ENCODE data around the gene MARK2. TPM values are rescaled to one million over a fixed set of nuclear protein-coding genes. Genes with fewer than 3 reads are reported as not detected.

Gene MARK2
- total and polyA plus RNA-seq, 10 of the 15 experiments (the other 5 are each of a cell fraction or from before 2014, with no cell fraction given), result 0.19 to 29.5 (median 13.2) TPM

- no peaks in the 10 kb centered on the region for H3K79me2 ChIP-seq (ENCODE audit: control insufficient read depth, insufficient read depth, low read length)
- no peaks in the 10 kb centered on the region for H3K4me1 ChIP-seq (ENCODE audit: control insufficient read depth, insufficient read depth, low read length)
- H3K27me3 ChIP-seq (replicated peaks in 1 of 2; ENCODE audit: control insufficient read depth in 2 of 2, insufficient read depth in 2 of 2, low read length in 1 of 2), result no peaks in the 10 kb centered on the region
- ChIA-PET RAD21 (ENCODE audit: unreplicated experiment) (no interaction called here), POLR2A (no interaction called here), SMC1A (ENCODE audit: uncharacterized antibody, unreplicated experiment) (no interaction called here), CTCF (interaction anchor here (0.9 to 1.5 kb wide), 2 partner anchors 11 to 111 kb away, joined by 3 read pairs; no protein-coding TSS in a partner anchor)
- no peak for TF ChIP-seq DPF2 (IDR thresholded peaks at IDR 0.05)
- no peak for TF ChIP-seq ZBED1 (IDR thresholded peaks at IDR 0.05; ENCODE audit: borderline replicate concordance)
- TF ChIP-seq ZNF274 (IDR thresholded peaks at IDR 0.05; ENCODE audit: insufficient read depth, insufficient read length), result no peak
- no peak for TF ChIP-seq ZSCAN29 (IDR thresholded peaks at IDR 0.05)
- no peak for TF ChIP-seq ZNF592 (IDR thresholded peaks at IDR 0.05)
- TF ChIP-seq MTA3 (IDR thresholded peaks at IDR 0.05; ENCODE audit: borderline replicate concordance, low read length), result no peak
- no peak for TF ChIP-seq RBBP5 (conservative IDR thresholded peaks at IDR 0.05)
- no peak overlapping the region for H3K4me3 ChIP-seq
- 86% methylated on average over 17 of the region's 17 CpGs for WGBS (ENCODE audit: insufficient coverage, insufficient replicate concordance, low lambda C conversion rate, missing lambda C conversion rate)
- no peak overlapping the region for H3K4me2 ChIP-seq (ENCODE audit: control insufficient read depth, insufficient read depth)
- no peak overlapping the region for H3K9ac ChIP-seq (ENCODE audit: control insufficient read depth, insufficient read depth, low read length)
- no peaks in the 10 kb centered on the region for H3K9me3 ChIP-seq (replicated peaks; ENCODE audit: control insufficient read depth, insufficient read depth, low read length)
- no peak overlapping the region for H2AFZ ChIP-seq (ENCODE audit: control insufficient read depth, low read depth, low read length)
- FAIRE-seq (no peak), DNase-seq (ENCODE audit: low read depth, low spot score) (no peak), ATAC-seq (no peak)
- no TSS peak for BruUV-seq (replicated peaks)
- no peak overlapping the region for H3K27ac ChIP-seq (ENCODE audit: control insufficient read depth, insufficient read depth)
- intact Hi-C loops (cut with micrococcal nuclease; ENCODE audit: unreplicated experiment) (no loop called here), in situ Hi-C loops (cut with MboI) (no loop called here)
- peaks cover 7 to 13% of the 10 kb centered on the region in 2 experiments for H3K36me3 ChIP-seq (ENCODE audit: control insufficient read depth in 2 of 2, insufficient read depth in 2 of 2, low read length in 1 of 2)
- H4K20me1 ChIP-seq (ENCODE audit: control insufficient read depth, insufficient read depth), result no peaks in the 10 kb centered on the region
These were observed 12.3 kb upstream of the MARK2 start for GRCh38 chr11:63826471-63827190.

Data from GM12878 (cell line).